A549 treated with RU486 at 1 μM for 4 hours (cell line): Measurements from ENCODE around the gene RPS27A. TPM values are rescaled to one million over a fixed set of nuclear protein-coding genes. Genes with fewer than 3 reads are reported as not detected.

Experiments
- total RNA-seq: library from RNA; stranded (reverse); fragments of 200-300 nt; extraction: Qiagen RNA extraction; gene quantifications from 5 replicates; pipeline ENCODE4 v1.2.3, GENCODE V29; 2022; ENCODE audit warnings: low read depth

The RPS27A gene
- total RNA-seq: 2,688 to 3,509 TPM (median 3,039 TPM) in 5 replicates

GRCh38 chr2:55232084-55232862 is at the start of gene RPS27A, which contains the start of gene CLHC1:
Gene RPS27A (plus strand): TSS chr2:55232688. CDS start chr2:55232825, 137 bp downstream.
Gene CLHC1 (minus strand): TSS chr2:55232293. CDS start chr2:55222411, 9,882 bp downstream.

GRCh38 chr2:55268907-55269644 is 36.6 kb downstream of the RPS27A start, which contains the start of gene MTIF2:
Gene MTIF2 (minus strand): TSS chr2:55269231. CDS start chr2:55263858, 5,373 bp downstream.

Other genes starting within 250 kb of the RPS27A start
- 337 to 523 TPM (median 480 TPM) in 5 replicates for gene RTN4, start 182.2 kb upstream of the RPS27A start, total RNA-seq
- gene CLHC1, start 395 bp upstream of the RPS27A start, total RNA-seq: 1.3 to 2.4 TPM (median 2.3 TPM) in 5 replicates
- 37.5 to 48.5 TPM (median 40.0 TPM) in 5 replicates for gene MTIF2, start 36.5 kb downstream of the RPS27A start, total RNA-seq
- 19.4 to 26.2 TPM (median 24.8 TPM) in 5 replicates for gene CCDC88A, start 187.2 kb downstream of the RPS27A start, total RNA-seq